AG04450 (cell line): ENCODE results near the gene TBK1. TPM values are rescaled to one million over a fixed set of nuclear protein-coding genes. Genes with fewer than 3 reads are reported as not detected.

Experiments used
- CTCF ChIA-PET: fragments of 300-600, 350-600 bp; formaldehyde crosslinking; extraction: SDS; loops from one replicate; lab custom pipeline; 2022; ENCODE audit warnings: antibody characterized with exemption, inconsistent platforms; lab: Charles Lee
- POLR2A ChIA-PET: fragments of 350-600 bp; formaldehyde crosslinking; extraction: SDS; loops from one replicate; lab custom pipeline; 2021; ENCODE audit warnings: antibody characterized with exemption, inconsistent platforms; lab: Yijun Ruan, JAX
- DNase-seq: peaks from one replicate; pipeline ENCODE4 v3.0.0-alpha.2; 2011; ENCODE audit warnings: low read depth, low spot score
- H3K27ac ChIP-seq: one replicate; pipeline ENCODE4 v1.5.1; 2012; ENCODE audit warnings: low read depth, low read length, control low read depth
- H3K27me3 ChIP-seq: one replicate; pipeline ENCODE4 v1.6.0; 2012; ENCODE audit warnings: low read length; ENCODE audit not compliant: control insufficient read depth, insufficient read depth
- H3K4me3 ChIP-seq: 2 replicates; pipeline ENCODE4 v1.5.1; 2011; ENCODE audit warnings: mild to moderate bottlenecking, low read depth, low read length, control low read depth
- H3K9me3 ChIP-seq: 2 replicates; pipeline ENCODE4 v1.5.1; 2012; ENCODE audit warnings: low read length; ENCODE audit not compliant: control insufficient read depth, insufficient read depth
- CTCF ChIP-seq: IDR thresholded peaks from 2 replicates; pipeline ENCODE4 v1.5.1; 2011; ENCODE audit warnings: low read depth, low read length, control low read depth, inconsistent platforms
- polyA plus RNA-seq: library from polyadenylated mRNA; depleted of rRNA; stranded (reverse); fragments of >200 nt; gene quantifications from 2 replicates; pipeline ENCODE4 v1.2.3, GENCODE V29; 2011

Gene TBK1
- polyA plus RNA-seq, 1 experiment = 27.2 TPM

GRCh38 chr12:64419696-64420095 is 32.2 kb upstream of the TBK1 start:
- no peak for TF ChIP-seq CTCF
- CTCF ChIA-PET = no interaction called here
- H3K9me3 ChIP-seq = no peaks in the 10 kb centered on the region

GRCh38 chr12:64427988-64428387 is 23.9 kb upstream of the TBK1 start:
- CTCF ChIA-PET = interaction anchor here (1.3 kb wide), 1 partner anchor 10 kb away, joined by 3 read pairs; no protein-coding TSS in a partner anchor
- Histone ChIP-seq H3K9me3 (no peaks in the 10 kb centered on the region), H3K27me3 (no peaks in the 10 kb centered on the region), H3K4me3 (no peak overlapping the region), H3K27ac (no peak overlapping the region)
- POLR2A ChIA-PET = no interaction called here
- no peak for DNase-seq
- no peak for TF ChIP-seq CTCF

More at GRCh38 chr12:64419696-64420095, 32.2 kb upstream of the TBK1 start:
- DNase-seq = no peak
- Histone ChIP-seq H3K27ac (no peak overlapping the region), H3K4me3 (no peak overlapping the region), H3K27me3 (no peaks in the 10 kb centered on the region)
- POLR2A ChIA-PET = no interaction called here

- DNase-seq = no peak
- CTCF ChIA-PET = no interaction called here
- TF ChIP-seq CTCF = no peak
- H3K4me3 ChIP-seq = no peak overlapping the region
- H3K27me3 ChIP-seq = no peaks in the 10 kb centered on the region
- POLR2A ChIA-PET = no interaction called here
- H3K27ac ChIP-seq = no peak overlapping the region
- H3K9me3 ChIP-seq = no peaks in the 10 kb centered on the region
Observed at GRCh38 chr12:64428956-64429355, 23.0 kb upstream of the TBK1 start.

GRCh38 chr12:64430886-64431285 is 21.0 kb upstream of the TBK1 start:
- H3K9me3 ChIP-seq = no peaks in the 10 kb centered on the region
- CTCF ChIA-PET = no interaction called here
- no peak for DNase-seq
- no peak overlapping the region for H3K4me3 ChIP-seq
- no peak for TF ChIP-seq CTCF
- no peaks in the 10 kb centered on the region for H3K27me3 ChIP-seq
- no peak overlapping the region for H3K27ac ChIP-seq
- POLR2A ChIA-PET = no interaction called here

- no peak overlapping the region for H3K4me3 ChIP-seq
- TF ChIP-seq CTCF = no peak
- H3K9me3 ChIP-seq = no peaks in the 10 kb centered on the region
- H3K27me3 ChIP-seq = no peaks in the 10 kb centered on the region
- DNase-seq = peak; percentile 30
- POLR2A ChIA-PET = no interaction called here
- H3K27ac ChIP-seq = no peak overlapping the region
- CTCF ChIA-PET = interaction anchor here (0.7 kb wide), 1 partner anchor 137 kb away, joined by 3 read pairs; no protein-coding TSS in a partner anchor
Observed at GRCh38 chr12:64431791-64432190, 20.1 kb upstream of the TBK1 start.
